Measurements from ENCODE around the gene POLR1B.

Gene POLR1B

GRCh38 chr2:112585400-112585799 lies 43.1 kb downstream of the POLR1B start:
- peak overlapping the region; percentile 88 for H3K4me3 ChIP-seq (ENCODE audit: control insufficient read depth, low read depth, low read length)
- TF ChIP-seq CTCF (conservative IDR thresholded peaks at IDR 0.05; ENCODE audit: control insufficient read depth, insufficient read depth, low read depth, low read length) = no peak
- no peak for DNase-seq (ENCODE audit: low read depth)

GRCh38 chr2:112585873-112586464 lies 43.7 kb downstream of the POLR1B start:
- no peak overlapping the region for H3K4me3 ChIP-seq (ENCODE audit: control insufficient read depth, low read depth, low read length)
- DNase-seq (ENCODE audit: low read depth) = no peak
- TF ChIP-seq CTCF (conservative IDR thresholded peaks at IDR 0.05; ENCODE audit: control insufficient read depth, insufficient read depth, low read depth, low read length) = no peak

- no peak for DNase-seq (ENCODE audit: low read depth)
- H3K4me3 ChIP-seq (ENCODE audit: control insufficient read depth, low read depth, low read length) = no peak overlapping the region
- TF ChIP-seq CTCF (conservative IDR thresholded peaks at IDR 0.05; ENCODE audit: control insufficient read depth, insufficient read depth, low read depth, low read length) = no peak
These were observed 46.4 kb downstream of the POLR1B start for GRCh38 chr2:112588611-112589045.

GRCh38 chr2:112591413-112591812 lies 49.1 kb downstream of the POLR1B start:
- TF ChIP-seq CTCF (conservative IDR thresholded peaks at IDR 0.05; ENCODE audit: control insufficient read depth, insufficient read depth, low read depth, low read length) = no peak
- H3K4me3 ChIP-seq (ENCODE audit: control insufficient read depth, low read depth, low read length) = no peak overlapping the region
- DNase-seq (ENCODE audit: low read depth) = no peak

GRCh38 chr2:112593736-112594135 lies 51.5 kb downstream of the POLR1B start:
- H3K4me3 ChIP-seq (ENCODE audit: control insufficient read depth, low read depth, low read length) = no peak overlapping the region
- TF ChIP-seq CTCF (conservative IDR thresholded peaks at IDR 0.05; ENCODE audit: control insufficient read depth, insufficient read depth, low read depth, low read length) = no peak
- no peak for DNase-seq (ENCODE audit: low read depth)

GRCh38 chr2:112597537-112598322 lies 55.5 kb downstream of the POLR1B start:
- no peak for TF ChIP-seq CTCF (conservative IDR thresholded peaks at IDR 0.05; ENCODE audit: control insufficient read depth, insufficient read depth, low read depth, low read length)
- no peak overlapping the region for H3K4me3 ChIP-seq (ENCODE audit: control insufficient read depth, low read depth, low read length)
- DNase-seq (ENCODE audit: low read depth) = no peak
